HG02938 (cell line): ENCODE data around the gene PBOV1.

Source experiments
- ATAC-seq: cut with Tn5 transposase; IDR thresholded peaks from one replicate; pipeline ENCODE4 v1.9.1; 2021; ENCODE audit warnings: mild to moderate bottlenecking, moderate library complexity; ENCODE audit not compliant: unreplicated experiment

The PBOV1 gene

GRCh38 chr6:138205437-138206094, 12.7 kb downstream of the PBOV1 start:
- ATAC-seq = no peak

- no peak for ATAC-seq
Measured at GRCh38 chr6:138204792-138205384, 13.4 kb downstream of the PBOV1 start.

- no peak for ATAC-seq
Measured at GRCh38 chr6:138204303-138204702, 14.0 kb downstream of the PBOV1 start.

GRCh38 chr6:138203315-138203714, 15.0 kb downstream of the PBOV1 start:
- ATAC-seq = no peak

GRCh38 chr6:138201836-138202235, 16.5 kb downstream of the PBOV1 start:
- no peak for ATAC-seq

- ATAC-seq = no peak
Measured at GRCh38 chr6:138198430-138199091, 19.7 kb downstream of the PBOV1 start.

GRCh38 chr6:138197570-138197969, 20.7 kb downstream of the PBOV1 start:
- ATAC-seq = no peak

GRCh38 chr6:138196122-138196738, 22.1 kb downstream of the PBOV1 start:
- no peak for ATAC-seq

- no peak for ATAC-seq
Measured at GRCh38 chr6:138194287-138194686, 24.0 kb downstream of the PBOV1 start.

GRCh38 chr6:138188278-138188941, 29.9 kb downstream of the PBOV1 start:
- no peak for ATAC-seq

GRCh38 chr6:138187156-138187555, 31.1 kb downstream of the PBOV1 start:
- no peak for ATAC-seq

- no peak for ATAC-seq
Measured at GRCh38 chr6:138184230-138184629, 34.1 kb downstream of the PBOV1 start.

GRCh38 chr6:138183790-138184134, 34.5 kb downstream of the PBOV1 start:
- ATAC-seq = no peak

- no peak for ATAC-seq
Measured at GRCh38 chr6:138182939-138183789, 35.1 kb downstream of the PBOV1 start.

GRCh38 chr6:138176652-138177232, 41.5 kb downstream of the PBOV1 start:
- ATAC-seq = no peak

GRCh38 chr6:138175596-138175995, 42.7 kb downstream of the PBOV1 start:
- ATAC-seq = no peak
